H9 (cell line): Measurements from ENCODE around the gene DAAM1. TPM values are rescaled to one million over a fixed set of nuclear protein-coding genes. Genes with fewer than 3 reads are reported as not detected.

Experiments used
- DNase-seq: peaks from one replicate; pipeline ENCODE4 v3.0.0-alpha.2; 2017
- H2AFZ ChIP-seq: one replicate; pipeline ENCODE4 v1.6.1; 2013; ENCODE audit warnings: mild to moderate bottlenecking, low read length, control low read depth, moderate library complexity
- H2AK5ac ChIP-seq: 2 replicates; pipeline ENCODE4 v1.6.1; 2013; ENCODE audit warnings: low read length, control low read depth, mixed read lengths; ENCODE audit not compliant: insufficient read length
- H2BK120ac ChIP-seq: one replicate; pipeline ENCODE4 v1.6.1; 2013; ENCODE audit warnings: low read depth, mild to moderate bottlenecking, low read length, control low read depth, inconsistent platforms; ENCODE audit not compliant: poor library complexity, severe bottlenecking
- H2BK12ac ChIP-seq: 2 replicates; pipeline ENCODE4 v1.6.1; 2013; ENCODE audit warnings: low read length, control low read depth, mixed read lengths, low read depth; ENCODE audit not compliant: insufficient read length
- H2BK15ac ChIP-seq: 2 replicates; pipeline ENCODE4 v1.6.1; 2013; ENCODE audit warnings: low read depth, low read length, control low read depth
- H2BK20ac ChIP-seq: one replicate; pipeline ENCODE4 v1.6.1; 2013; ENCODE audit warnings: low read depth, mild to moderate bottlenecking, low read length, control low read depth, inconsistent platforms; ENCODE audit not compliant: poor library complexity, severe bottlenecking
- H2BK5ac ChIP-seq: 2 replicates; pipeline ENCODE4 v1.6.1; 2013; ENCODE audit warnings: low read length, control low read depth, mixed read lengths; ENCODE audit not compliant: insufficient read length
- H3K14ac ChIP-seq: 2 replicates; pipeline ENCODE4 v1.6.1; 2013; ENCODE audit warnings: low read length, control low read depth; ENCODE audit not compliant: insufficient read depth
- H3K18ac ChIP-seq: 2 replicates; pipeline ENCODE4 v1.6.1; 2013; ENCODE audit warnings: low read depth, mild to moderate bottlenecking, mixed read lengths, low read length, control low read depth; ENCODE audit not compliant: insufficient read length
- H3K23ac ChIP-seq: 2 replicates; pipeline ENCODE4 v1.6.1; 2013; ENCODE audit warnings: low read length, control low read depth, mixed read lengths, low read depth; ENCODE audit not compliant: insufficient read length
- H3K23me2 ChIP-seq: 2 replicates; pipeline ENCODE4 v1.6.1; 2013; ENCODE audit warnings: low read depth, mild to moderate bottlenecking, mixed read lengths, low read length, control low read depth; ENCODE audit not compliant: insufficient read length, poor library complexity, severe bottlenecking
- H3K27ac ChIP-seq: 2 replicates; pipeline ENCODE4 v1.5.1; 2013; ENCODE audit warnings: low read length, control low read depth, mixed read lengths, low read depth; ENCODE audit not compliant: insufficient read length
- H3K27me3 ChIP-seq: 2 replicates; pipeline ENCODE4 v1.6.1; 2013; ENCODE audit warnings: low read length, control low read depth, inconsistent platforms; ENCODE audit not compliant: insufficient read depth
- H3K4ac ChIP-seq: 2 replicates; pipeline ENCODE4 v1.6.1; 2013; ENCODE audit warnings: low read depth, mild to moderate bottlenecking, control low read depth, inconsistent platforms, low read length, moderate library complexity
- H3K4me1 ChIP-seq: 2 replicates; pipeline ENCODE4 v1.6.1; 2013; ENCODE audit warnings: low read length, control low read depth, inconsistent platforms; ENCODE audit not compliant: insufficient read depth
- H3K4me2 ChIP-seq: 2 replicates; pipeline ENCODE4 v1.6.1; 2013; ENCODE audit warnings: low read length, control low read depth, mixed read lengths; ENCODE audit not compliant: insufficient read length, insufficient read depth
- H3K56ac ChIP-seq: 2 replicates; pipeline ENCODE4 v1.6.1; 2013; ENCODE audit warnings: low read depth, mild to moderate bottlenecking, mixed read lengths, low read length, control low read depth; ENCODE audit not compliant: insufficient read length
- H3K79me1 ChIP-seq: 2 replicates; pipeline ENCODE4 v1.6.1; 2013; ENCODE audit warnings: low read depth, mild to moderate bottlenecking, moderate library complexity, low read length, control low read depth, inconsistent platforms; ENCODE audit not compliant: insufficient read depth, poor library complexity, severe bottlenecking
- H3K79me2 ChIP-seq: 2 replicates; pipeline ENCODE4 v1.6.1; 2013; ENCODE audit warnings: low read length, control low read depth, inconsistent platforms; ENCODE audit not compliant: insufficient read depth
- H3K9ac ChIP-seq: 2 replicates; pipeline ENCODE4 v1.6.1; 2013; ENCODE audit warnings: low read length, control low read depth, mixed read lengths; ENCODE audit not compliant: insufficient read length; ENCODE audit errors: extremely low read depth
- H3K9me3 ChIP-seq: one replicate; pipeline ENCODE4 v1.6.1; 2013; ENCODE audit warnings: low read depth, low read length, inconsistent platforms; ENCODE audit not compliant: control insufficient read depth
- H3T11ph ChIP-seq: one replicate; pipeline ENCODE4 v1.6.1; 2013; ENCODE audit warnings: mild to moderate bottlenecking, low read length, control low read depth, inconsistent platforms
- H4K20me1 ChIP-seq: one replicate; pipeline ENCODE4 v1.6.1; 2013; ENCODE audit not compliant: control insufficient read depth, insufficient read length, insufficient read depth
- H4K5ac ChIP-seq: 2 replicates; pipeline ENCODE4 v1.6.1; 2013; ENCODE audit warnings: low read depth, mild to moderate bottlenecking, mixed read lengths, low read length, control low read depth; ENCODE audit not compliant: insufficient read length
- H4K8ac ChIP-seq: replicated peaks from 2 replicates; pipeline ENCODE4 v1.6.1; 2013; ENCODE audit warnings: low read length, control low read depth, mixed read lengths, low read depth; ENCODE audit not compliant: insufficient read length
- H4K91ac ChIP-seq: 2 replicates; pipeline ENCODE4 v1.6.1; 2013; ENCODE audit warnings: low read depth, mild to moderate bottlenecking, moderate library complexity, mixed read lengths, low read length, control low read depth; ENCODE audit not compliant: insufficient read length
- H3K27ac Mint-ChIP-seq, 3 experiments: 2 replicates in 2 of 3; 3 replicates in 1 of 3; pipeline ENCODE4 v1.8.0; 2020 to 2021; ENCODE audit warnings: mixed read lengths in 3 of 3, mild to moderate bottlenecking in 1 of 3, moderate library complexity in 1 of 3
- H3K27me3 Mint-ChIP-seq: 2 replicates; pipeline ENCODE4 v1.8.0; 2021; ENCODE audit warnings: low read depth, mild to moderate bottlenecking, moderate library complexity, mixed read lengths
- H3K36me3 Mint-ChIP-seq, 3 experiments: 2 replicates in 2 of 3; 3 replicates in 1 of 3; pipeline ENCODE4 v1.8.0; 2020 to 2021; ENCODE audit warnings: low read depth in 3 of 3, mixed read lengths in 3 of 3; ENCODE audit not compliant: insufficient read depth in 1 of 3
- H3K4me1 Mint-ChIP-seq, 2 experiments: 2 replicates each; pipeline ENCODE4 v1.8.0; 2020; ENCODE audit warnings: mixed read lengths in 2 of 2
- H3K4me3 Mint-ChIP-seq, 2 experiments: 2 replicates in 1 of 2; 3 replicates in 1 of 2; pipeline ENCODE4 v1.8.0; 2020 to 2021; ENCODE audit warnings: mild to moderate bottlenecking in 2 of 2, mixed read lengths in 2 of 2, moderate library complexity in 1 of 2
- H3K9me3 Mint-ChIP-seq, 2 experiments: 2 replicates in 1 of 2; 3 replicates in 1 of 2; pipeline ENCODE4 v1.8.0; 2020; ENCODE audit warnings: mild to moderate bottlenecking in 2 of 2, mixed read lengths in 2 of 2, moderate library complexity in 1 of 2
- WGBS: extraction: QIAGEN DNeasy Blood & Tissue Kit; methylation state at CpG from one replicate; pipeline ENCODE4 v1.1.7; 2013; ENCODE audit warnings: missing lambda C conversion rate, low lambda C conversion rate, mixed read lengths; ENCODE audit not compliant: insufficient read length; ENCODE audit errors: extremely low coverage; 5-methylcytosine and 5-hydroxymethylcytosine counted together
- total RNA-seq: library from RNA; stranded (reverse); gene quantifications from 2 replicates; pipeline ENCODE4 v1.2.1, GENCODE V29; 2021
- TF ChIP-seq, protein P1 (sequence below): fragments of 200-600 bp; sonication (generic); conservative IDR thresholded peaks from 3 replicates; pipeline ENCODE4 v1.8.0; 2021; ENCODE audit warnings: antibody characterized with exemption, mild to moderate bottlenecking

DAAM1 gene
- total RNA-seq, 1 experiment from 2014 or later: 19.5 TPM

DNA sequence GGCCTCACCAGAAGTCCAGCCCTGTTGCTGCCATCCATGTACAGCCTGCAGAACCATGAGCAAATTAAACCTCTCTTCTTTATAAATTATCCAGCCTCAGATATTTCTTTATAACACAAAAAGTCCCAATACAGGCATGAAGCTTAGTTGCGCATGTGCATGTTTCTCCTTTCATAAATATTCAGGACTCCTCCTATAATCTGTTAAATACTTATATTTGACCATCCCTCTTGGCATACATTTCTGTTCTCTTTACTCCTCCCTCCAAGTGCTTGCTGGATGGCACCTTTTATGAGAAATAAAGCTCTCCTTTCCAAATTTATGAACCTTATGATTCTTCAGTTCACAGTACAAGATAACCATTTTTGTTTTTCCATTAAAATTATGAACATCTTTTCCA, 20.5 kb downstream of the DAAM1 start:
- H3K9me3 Mint-ChIP-seq: no peaks in the 10 kb centered on the region
- Histone ChIP-seq H3K9me3 (no peaks in the 10 kb centered on the region), H3K4ac (no peak overlapping the region), H3K4me1 (peaks cover 7% of the 10 kb centered on the region), H3K18ac (no peak overlapping the region), H3K27me3 (no peaks in the 10 kb centered on the region), H3K14ac (no peak overlapping the region), H4K5ac (no peak overlapping the region), H3K79me2 (no peaks in the 10 kb centered on the region), H3K23me2 (no peaks in the 10 kb centered on the region), H3K23ac (no peak overlapping the region), H3K79me1 (no peaks in the 10 kb centered on the region), H2BK15ac (no peak overlapping the region), H2BK12ac (no peak overlapping the region), H2BK5ac (no peak overlapping the region), H2BK20ac (no peak overlapping the region), H3K4me2 (no peak overlapping the region), H3K9ac (no peak overlapping the region), H4K8ac (no peak overlapping the region), H3T11ph (no peak overlapping the region), H3K27ac (no peak overlapping the region), H4K20me1 (no peaks in the 10 kb centered on the region), H3K56ac (no peak overlapping the region), H2AFZ (no peak overlapping the region), H4K91ac (no peak overlapping the region), H2BK120ac (no peak overlapping the region), H2AK5ac (no peak overlapping the region)
- TF ChIP-seq, protein P1, sequence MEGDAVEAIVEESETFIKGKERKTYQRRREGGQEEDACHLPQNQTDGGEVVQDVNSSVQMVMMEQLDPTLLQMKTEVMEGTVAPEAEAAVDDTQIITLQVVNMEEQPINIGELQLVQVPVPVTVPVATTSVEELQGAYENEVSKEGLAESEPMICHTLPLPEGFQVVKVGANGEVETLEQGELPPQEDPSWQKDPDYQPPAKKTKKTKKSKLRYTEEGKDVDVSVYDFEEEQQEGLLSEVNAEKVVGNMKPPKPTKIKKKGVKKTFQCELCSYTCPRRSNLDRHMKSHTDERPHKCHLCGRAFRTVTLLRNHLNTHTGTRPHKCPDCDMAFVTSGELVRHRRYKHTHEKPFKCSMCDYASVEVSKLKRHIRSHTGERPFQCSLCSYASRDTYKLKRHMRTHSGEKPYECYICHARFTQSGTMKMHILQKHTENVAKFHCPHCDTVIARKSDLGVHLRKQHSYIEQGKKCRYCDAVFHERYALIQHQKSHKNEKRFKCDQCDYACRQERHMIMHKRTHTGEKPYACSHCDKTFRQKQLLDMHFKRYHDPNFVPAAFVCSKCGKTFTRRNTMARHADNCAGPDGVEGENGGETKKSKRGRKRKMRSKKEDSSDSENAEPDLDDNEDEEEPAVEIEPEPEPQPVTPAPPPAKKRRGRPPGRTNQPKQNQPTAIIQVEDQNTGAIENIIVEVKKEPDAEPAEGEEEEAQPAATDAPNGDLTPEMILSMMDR: no peak
- no peaks in the 10 kb centered on the region for H3K27me3 Mint-ChIP-seq
- no peak overlapping the region for H3K4me3 Mint-ChIP-seq
- H3K4me1 Mint-ChIP-seq: peaks cover 22 to 25% of the 10 kb centered on the region in 2 experiments
- DNase-seq: no peak
- no peak overlapping the region for H3K27ac Mint-ChIP-seq
- WGBS: no CpG with 5 or more reads among the region's 1 CpG
- H3K36me3 Mint-ChIP-seq: no peaks in the 10 kb centered on the region
